Keratinocyte (primary cell): ENCODE measurements around the gene ZBP1. TPM values are rescaled to one million over a fixed set of nuclear protein-coding genes. Genes with fewer than 3 reads are reported as not detected.

Source experiments
- DNase-seq: peaks from one replicate; pipeline ENCODE4 v3.0.0-alpha.2; 2011; ENCODE audit warnings: low read depth, missing footprints, low spot score
- FAIRE-seq: peaks from 2 replicates; lab custom pipeline; 2011; peaks lifted over from hg19 to GRCh38; lab: Jason Lieb, UNC
- H2AFZ ChIP-seq: 2 replicates; pipeline ENCODE4 v1.6.0; 2012; ENCODE audit warnings: low read length, control low read depth, inconsistent platforms; ENCODE audit not compliant: control insufficient read depth
- H3K27ac ChIP-seq: 2 replicates; pipeline ENCODE4 v1.5.1; 2011; ENCODE audit warnings: low read length; ENCODE audit not compliant: control insufficient read depth, insufficient read depth
- H3K27me3 ChIP-seq: 3 replicates; pipeline ENCODE4 v1.6.0; 2011; ENCODE audit warnings: low read length; ENCODE audit not compliant: control insufficient read depth, insufficient read depth; ENCODE audit errors: extremely low read depth
- H3K36me3 ChIP-seq, 2 experiments: 2 replicates in 1 of 2; 3 replicates in 1 of 2; pipeline ENCODE4 v1.5.1; 2011; ENCODE audit warnings: low read length in 2 of 2, mild to moderate bottlenecking in 1 of 2; ENCODE audit not compliant: control insufficient read depth in 2 of 2, insufficient read depth in 2 of 2; ENCODE audit errors: extremely low read depth in 1 of 2
- H3K4me1 ChIP-seq: 3 replicates; pipeline ENCODE4 v1.5.1; 2011; ENCODE audit warnings: low read length; ENCODE audit not compliant: control insufficient read depth, insufficient read depth; ENCODE audit errors: extremely low read depth
- H3K4me2 ChIP-seq: 3 replicates; pipeline ENCODE4 v1.6.0; 2011; ENCODE audit warnings: low read depth, low read length; ENCODE audit not compliant: control insufficient read depth, insufficient read depth; ENCODE audit errors: extremely low read depth
- H3K4me3 ChIP-seq, 3 experiments: fragments of 200-600 bp in 1 of 3; sonication (generic) in 1 of 3; 2 replicates in 2 of 3; 3 replicates in 1 of 3; pipeline ENCODE4 v1.5.1; 2011 to 2016; ENCODE audit warnings: low read length in 3 of 3, mild to moderate bottlenecking in 3 of 3, control low read depth in 2 of 3, inconsistent platforms in 1 of 3, low read depth in 1 of 3, mixed read lengths in 1 of 3, mixed run types in 1 of 3, moderate library complexity in 1 of 3; ENCODE audit not compliant: control insufficient read depth in 2 of 3, insufficient read depth in 2 of 3; ENCODE audit errors: extremely low read depth in 1 of 3
- H3K79me2 ChIP-seq: 2 replicates; pipeline ENCODE4 v1.6.0; 2012; ENCODE audit warnings: low read length; ENCODE audit not compliant: control insufficient read depth, insufficient read depth
- H3K9ac ChIP-seq: 3 replicates; pipeline ENCODE4 v1.6.0; 2011; ENCODE audit warnings: low read length; ENCODE audit not compliant: control insufficient read depth, insufficient read depth; ENCODE audit errors: extremely low read depth
- H3K9me1 ChIP-seq: 3 replicates; pipeline ENCODE4 v1.6.0; 2011; ENCODE audit warnings: low read length; ENCODE audit not compliant: control insufficient read depth, insufficient read depth; ENCODE audit errors: extremely low read depth
- H3K9me3 ChIP-seq: 2 replicates; pipeline ENCODE4 v1.5.1; 2012; ENCODE audit warnings: low read depth, low read length; ENCODE audit not compliant: control insufficient read depth
- H4K20me1 ChIP-seq: 3 replicates; pipeline ENCODE4 v1.6.0; 2011; ENCODE audit warnings: low read length; ENCODE audit not compliant: control insufficient read depth, insufficient read depth; ENCODE audit errors: extremely low read depth
- CTCF ChIP-seq, 3 experiments: IDR thresholded peaks in 1 of 3; conservative IDR thresholded peaks in 1 of 3; optimal IDR thresholded peaks in 1 of 3; 2 replicates in 2 of 3; 3 replicates in 1 of 3; pipeline versions ENCODE3 to v1.5.1; 2011; ENCODE audit warnings: low read length in 3 of 3, mild to moderate bottlenecking in 3 of 3, moderate library complexity in 2 of 3, control low read depth in 1 of 3, inconsistent platforms in 1 of 3; ENCODE audit not compliant: insufficient read depth in 2 of 3; ENCODE audit errors: extremely low read depth in 1 of 3
- EZH2 ChIP-seq: IDR thresholded peaks from one replicate; pipeline ENCODE4 v1.6.1; 2012; ENCODE audit warnings: inconsistent platforms, mild to moderate bottlenecking, low read length, moderate library complexity
- dilution Hi-C: fragments of 300-500 bp; cut with MboI; formaldehyde crosslinking; loops from one replicate; pipeline ENCODE4 v1.7.0; 2020; ENCODE audit warnings: low sequenced_read_pairs; ENCODE audit not compliant: extremely low pct_ligation_motif_present
- polyA plus RNA-seq, 5 experiments: library from polyadenylated mRNA; depleted of rRNA in 3 of 5; stranded (reverse) in 3 of 5; stranded (forward) in 1 of 5; unstranded in 1 of 5; fragments of >200 nt; gene quantifications; 1 replicate in 1 of 5; 2 replicates in 3 of 5; 3 replicates in 1 of 5; pipeline versions ENCODE4 v1.2.1 to v1.2.3, GENCODE V29; 2011 to 2012; ENCODE audit warnings: missing spikeins in 2 of 5, low read depth in 1 of 5, low replicate concordance in 1 of 5

The ZBP1 gene
- polyA plus RNA-seq, 1 donor (not counting 4 experiments of a cell fraction or from before 2014, with no cell fraction given): 0.08 TPM

- DNase-seq (no peak), FAIRE-seq (no peak)
Observed at GRCh38 chr20:57653910-57654309, 33.7 kb upstream of the ZBP1 start.

GRCh38 chr20:57653546-57653900 lies 33.3 kb upstream of the ZBP1 start:
- no peak for TF ChIP-seq EZH2
- DNase-seq: no peak
- H3K27me3 ChIP-seq: no peaks in the 10 kb centered on the region
- no peak overlapping the region for H3K9ac ChIP-seq
- peaks cover 25% of the 10 kb centered on the region for H4K20me1 ChIP-seq
- peaks cover 19% of the 10 kb centered on the region for H3K79me2 ChIP-seq
- peaks cover 2% of the 10 kb centered on the region for H3K9me1 ChIP-seq
- H3K27ac ChIP-seq: no peak overlapping the region
- no peak for FAIRE-seq
- H3K36me3 ChIP-seq: peaks cover 45 to 54% of the 10 kb centered on the region in 2 experiments
- dilution Hi-C loops: no loop called here
- H3K9me3 ChIP-seq: no peaks in the 10 kb centered on the region
- H2AFZ ChIP-seq: no peak overlapping the region
- H3K4me1 ChIP-seq: peaks cover 14% of the 10 kb centered on the region
- H3K4me3 ChIP-seq: no peak overlapping the region
- no peak overlapping the region for H3K4me2 ChIP-seq

More at GRCh38 chr20:57653910-57654309, 33.7 kb upstream of the ZBP1 start:
- Histone ChIP-seq H3K27me3 (no peaks in the 10 kb centered on the region), H3K27ac (no peak overlapping the region), H3K4me1 (peaks cover 17% of the 10 kb centered on the region), H3K4me3 (no peak overlapping the region), H3K9me3 (no peaks in the 10 kb centered on the region), H3K9me1 (peaks cover 2% of the 10 kb centered on the region), H2AFZ (no peak overlapping the region), H3K79me2 (peaks cover 22% of the 10 kb centered on the region), H3K4me2 (no peak overlapping the region), H3K9ac (no peak overlapping the region), H3K36me3 (peaks cover 47 to 58% of the 10 kb centered on the region in 2 experiments), H4K20me1 (peaks cover 27% of the 10 kb centered on the region)
- dilution Hi-C loops: no loop called here
- no peak for TF ChIP-seq CTCF (optimal IDR thresholded peaks at IDR 0.05 in 1 of 3, IDR thresholded peaks at IDR 0.05 in 1 of 3, conservative IDR thresholded peaks at IDR 0.05 in 1 of 3; ENCODE audit: extremely low read depth in 1 of 3, insufficient read depth in 2 of 3, low read length in 3 of 3)
- no peak for TF ChIP-seq EZH2
